ENCODE results near the gene NR6A1. TPM values are rescaled to one million over a fixed set of nuclear protein-coding genes. Genes with fewer than 3 reads are reported as not detected.

Gene NR6A1
- total RNA-seq, 1 donor from 2014 or later = 0.53 TPM

- intact Hi-C loops (cut with DNase I) = no loop called here
- no peak for TF ChIP-seq CTCF (IDR thresholded peaks at IDR 0.05)
- DNase-seq (ENCODE audit: low spot score in 2 of 2) = no peak
- no peak overlapping the region for H3K4me3 ChIP-seq
- H3K27me3 ChIP-seq = no peaks in the 10 kb centered on the region
- H3K27ac ChIP-seq = no peak overlapping the region
- no peaks in the 10 kb centered on the region for H3K36me3 ChIP-seq
- no peaks in the 10 kb centered on the region for H3K9me3 ChIP-seq
- H3K4me1 ChIP-seq = no peaks in the 10 kb centered on the region
Measured at GRCh38 chr9:124717597-124717996, 53.5 kb downstream of the NR6A1 start.

GRCh38 chr9:124716808-124717207, 54.3 kb downstream of the NR6A1 start:
- no peaks in the 10 kb centered on the region for H3K36me3 ChIP-seq
- TF ChIP-seq CTCF (IDR thresholded peaks at IDR 0.05) = no peak
- intact Hi-C loops (cut with DNase I) = no loop called here
- H3K4me3 ChIP-seq = no peak overlapping the region
- no peaks in the 10 kb centered on the region for H3K9me3 ChIP-seq
- H3K27me3 ChIP-seq = no peaks in the 10 kb centered on the region
- no peak for DNase-seq (ENCODE audit: low spot score in 2 of 2)
- no peaks in the 10 kb centered on the region for H3K4me1 ChIP-seq
- no peak overlapping the region for H3K27ac ChIP-seq

- intact Hi-C loops (cut with DNase I) = no loop called here
- Histone ChIP-seq H3K9me3 (no peaks in the 10 kb centered on the region), H3K4me3 (no peak overlapping the region), H3K4me1 (no peaks in the 10 kb centered on the region), H3K36me3 (no peaks in the 10 kb centered on the region), H3K27ac (no peak overlapping the region), H3K27me3 (no peaks in the 10 kb centered on the region)
- DNase-seq (ENCODE audit: low spot score in 2 of 2) = no peak
- no peak for TF ChIP-seq CTCF (IDR thresholded peaks at IDR 0.05)
Measured at GRCh38 chr9:124710766-124711165, 60.3 kb downstream of the NR6A1 start.

GRCh38 chr9:124709292-124709690, 61.8 kb downstream of the NR6A1 start:
- DNase-seq (ENCODE audit: low spot score in 2 of 2) = no peak
- H3K4me3 ChIP-seq = no peak overlapping the region
- H3K9me3 ChIP-seq = no peaks in the 10 kb centered on the region
- H3K27me3 ChIP-seq = no peaks in the 10 kb centered on the region
- TF ChIP-seq CTCF (IDR thresholded peaks at IDR 0.05) = no peak
- no peaks in the 10 kb centered on the region for H3K4me1 ChIP-seq
- no peaks in the 10 kb centered on the region for H3K36me3 ChIP-seq
- intact Hi-C loops (cut with DNase I) = no loop called here
- no peak overlapping the region for H3K27ac ChIP-seq

GRCh38 chr9:124708633-124709291, 62.3 kb downstream of the NR6A1 start:
- Histone ChIP-seq H3K27me3 (no peaks in the 10 kb centered on the region), H3K4me3 (no peak overlapping the region), H3K4me1 (no peaks in the 10 kb centered on the region), H3K9me3 (no peaks in the 10 kb centered on the region), H3K36me3 (no peaks in the 10 kb centered on the region), H3K27ac (no peak overlapping the region)
- no peak for DNase-seq (ENCODE audit: low spot score in 2 of 2)
- no peak for TF ChIP-seq CTCF (IDR thresholded peaks at IDR 0.05)
- intact Hi-C loops (cut with DNase I) = no loop called here

GRCh38 chr9:124708074-124708473, 63.0 kb downstream of the NR6A1 start:
- Histone ChIP-seq H3K27ac (no peak overlapping the region), H3K9me3 (no peaks in the 10 kb centered on the region), H3K4me1 (no peaks in the 10 kb centered on the region), H3K36me3 (no peaks in the 10 kb centered on the region), H3K27me3 (no peaks in the 10 kb centered on the region), H3K4me3 (no peak overlapping the region)
- intact Hi-C loops (cut with DNase I) = no loop called here
- DNase-seq (ENCODE audit: low spot score in 2 of 2) = no peak
- no peak for TF ChIP-seq CTCF (IDR thresholded peaks at IDR 0.05)

All from ascending aorta (tissue), 2 donors.